H9 (cell line): Measurements from ENCODE around the gene SLC22A31. TPM values are rescaled to one million over a fixed set of nuclear protein-coding genes. Genes with fewer than 3 reads are reported as not detected.

Experiments
- DNase-seq: peaks from one replicate; pipeline ENCODE4 v3.0.0-alpha.2; 2017
- H2AFZ ChIP-seq: one replicate; pipeline ENCODE4 v1.6.1; 2013; ENCODE audit warnings: mild to moderate bottlenecking, low read length, control low read depth, moderate library complexity
- H2AK5ac ChIP-seq: 2 replicates; pipeline ENCODE4 v1.6.1; 2013; ENCODE audit warnings: low read length, control low read depth, mixed read lengths; ENCODE audit not compliant: insufficient read length
- H2BK120ac ChIP-seq: one replicate; pipeline ENCODE4 v1.6.1; 2013; ENCODE audit warnings: low read depth, mild to moderate bottlenecking, low read length, control low read depth, inconsistent platforms; ENCODE audit not compliant: poor library complexity, severe bottlenecking
- H2BK12ac ChIP-seq: 2 replicates; pipeline ENCODE4 v1.6.1; 2013; ENCODE audit warnings: low read length, control low read depth, mixed read lengths, low read depth; ENCODE audit not compliant: insufficient read length
- H2BK15ac ChIP-seq: 2 replicates; pipeline ENCODE4 v1.6.1; 2013; ENCODE audit warnings: low read depth, low read length, control low read depth
- H2BK20ac ChIP-seq: one replicate; pipeline ENCODE4 v1.6.1; 2013; ENCODE audit warnings: low read depth, mild to moderate bottlenecking, low read length, control low read depth, inconsistent platforms; ENCODE audit not compliant: poor library complexity, severe bottlenecking
- H2BK5ac ChIP-seq: 2 replicates; pipeline ENCODE4 v1.6.1; 2013; ENCODE audit warnings: low read length, control low read depth, mixed read lengths; ENCODE audit not compliant: insufficient read length
- H3K14ac ChIP-seq: 2 replicates; pipeline ENCODE4 v1.6.1; 2013; ENCODE audit warnings: low read length, control low read depth; ENCODE audit not compliant: insufficient read depth
- H3K18ac ChIP-seq: 2 replicates; pipeline ENCODE4 v1.6.1; 2013; ENCODE audit warnings: low read depth, mild to moderate bottlenecking, mixed read lengths, low read length, control low read depth; ENCODE audit not compliant: insufficient read length
- H3K23ac ChIP-seq: 2 replicates; pipeline ENCODE4 v1.6.1; 2013; ENCODE audit warnings: low read length, control low read depth, mixed read lengths, low read depth; ENCODE audit not compliant: insufficient read length
- H3K23me2 ChIP-seq: 2 replicates; pipeline ENCODE4 v1.6.1; 2013; ENCODE audit warnings: low read depth, mild to moderate bottlenecking, mixed read lengths, low read length, control low read depth; ENCODE audit not compliant: insufficient read length, poor library complexity, severe bottlenecking
- H3K27ac ChIP-seq: 2 replicates; pipeline ENCODE4 v1.5.1; 2013; ENCODE audit warnings: low read length, control low read depth, mixed read lengths, low read depth; ENCODE audit not compliant: insufficient read length
- H3K27me3 ChIP-seq: 2 replicates; pipeline ENCODE4 v1.6.1; 2013; ENCODE audit warnings: low read length, control low read depth, inconsistent platforms; ENCODE audit not compliant: insufficient read depth
- H3K4ac ChIP-seq: 2 replicates; pipeline ENCODE4 v1.6.1; 2013; ENCODE audit warnings: low read depth, mild to moderate bottlenecking, control low read depth, inconsistent platforms, low read length, moderate library complexity
- H3K4me1 ChIP-seq: 2 replicates; pipeline ENCODE4 v1.6.1; 2013; ENCODE audit warnings: low read length, control low read depth, inconsistent platforms; ENCODE audit not compliant: insufficient read depth
- H3K4me2 ChIP-seq: 2 replicates; pipeline ENCODE4 v1.6.1; 2013; ENCODE audit warnings: low read length, control low read depth, mixed read lengths; ENCODE audit not compliant: insufficient read length, insufficient read depth
- H3K56ac ChIP-seq: 2 replicates; pipeline ENCODE4 v1.6.1; 2013; ENCODE audit warnings: low read depth, mild to moderate bottlenecking, mixed read lengths, low read length, control low read depth; ENCODE audit not compliant: insufficient read length
- H3K79me1 ChIP-seq: 2 replicates; pipeline ENCODE4 v1.6.1; 2013; ENCODE audit warnings: low read depth, mild to moderate bottlenecking, moderate library complexity, low read length, control low read depth, inconsistent platforms; ENCODE audit not compliant: insufficient read depth, poor library complexity, severe bottlenecking
- H3K79me2 ChIP-seq: 2 replicates; pipeline ENCODE4 v1.6.1; 2013; ENCODE audit warnings: low read length, control low read depth, inconsistent platforms; ENCODE audit not compliant: insufficient read depth
- H3K9ac ChIP-seq: 2 replicates; pipeline ENCODE4 v1.6.1; 2013; ENCODE audit warnings: low read length, control low read depth, mixed read lengths; ENCODE audit not compliant: insufficient read length; ENCODE audit errors: extremely low read depth
- H3K9me3 ChIP-seq: one replicate; pipeline ENCODE4 v1.6.1; 2013; ENCODE audit warnings: low read depth, low read length, inconsistent platforms; ENCODE audit not compliant: control insufficient read depth
- H3T11ph ChIP-seq: one replicate; pipeline ENCODE4 v1.6.1; 2013; ENCODE audit warnings: mild to moderate bottlenecking, low read length, control low read depth, inconsistent platforms
- H4K20me1 ChIP-seq: one replicate; pipeline ENCODE4 v1.6.1; 2013; ENCODE audit not compliant: control insufficient read depth, insufficient read length, insufficient read depth
- H4K5ac ChIP-seq: 2 replicates; pipeline ENCODE4 v1.6.1; 2013; ENCODE audit warnings: low read depth, mild to moderate bottlenecking, mixed read lengths, low read length, control low read depth; ENCODE audit not compliant: insufficient read length
- H4K8ac ChIP-seq: replicated peaks from 2 replicates; pipeline ENCODE4 v1.6.1; 2013; ENCODE audit warnings: low read length, control low read depth, mixed read lengths, low read depth; ENCODE audit not compliant: insufficient read length
- H4K91ac ChIP-seq: 2 replicates; pipeline ENCODE4 v1.6.1; 2013; ENCODE audit warnings: low read depth, mild to moderate bottlenecking, moderate library complexity, mixed read lengths, low read length, control low read depth; ENCODE audit not compliant: insufficient read length
- H3K27ac Mint-ChIP-seq, 3 experiments: 2 replicates in 2 of 3; 3 replicates in 1 of 3; pipeline ENCODE4 v1.8.0; 2020 to 2021; ENCODE audit warnings: mixed read lengths in 3 of 3, mild to moderate bottlenecking in 1 of 3, moderate library complexity in 1 of 3
- H3K27me3 Mint-ChIP-seq: 2 replicates; pipeline ENCODE4 v1.8.0; 2021; ENCODE audit warnings: low read depth, mild to moderate bottlenecking, moderate library complexity, mixed read lengths
- H3K36me3 Mint-ChIP-seq, 3 experiments: 2 replicates in 2 of 3; 3 replicates in 1 of 3; pipeline ENCODE4 v1.8.0; 2020 to 2021; ENCODE audit warnings: low read depth in 3 of 3, mixed read lengths in 3 of 3; ENCODE audit not compliant: insufficient read depth in 1 of 3
- H3K4me1 Mint-ChIP-seq, 2 experiments: 2 replicates each; pipeline ENCODE4 v1.8.0; 2020; ENCODE audit warnings: mixed read lengths in 2 of 2
- H3K4me3 Mint-ChIP-seq, 2 experiments: 2 replicates in 1 of 2; 3 replicates in 1 of 2; pipeline ENCODE4 v1.8.0; 2020 to 2021; ENCODE audit warnings: mild to moderate bottlenecking in 2 of 2, mixed read lengths in 2 of 2, moderate library complexity in 1 of 2
- H3K9me3 Mint-ChIP-seq, 2 experiments: 2 replicates in 1 of 2; 3 replicates in 1 of 2; pipeline ENCODE4 v1.8.0; 2020; ENCODE audit warnings: mild to moderate bottlenecking in 2 of 2, mixed read lengths in 2 of 2, moderate library complexity in 1 of 2
- WGBS: extraction: QIAGEN DNeasy Blood & Tissue Kit; methylation state at CpG from one replicate; pipeline ENCODE4 v1.1.7; 2013; ENCODE audit warnings: missing lambda C conversion rate, low lambda C conversion rate, mixed read lengths; ENCODE audit not compliant: insufficient read length; ENCODE audit errors: extremely low coverage; 5-methylcytosine and 5-hydroxymethylcytosine counted together
- total RNA-seq: library from RNA; stranded (reverse); gene quantifications from 2 replicates; pipeline ENCODE4 v1.2.1, GENCODE V29; 2021
- TF ChIP-seq, protein P1 (sequence below): fragments of 200-600 bp; sonication (generic); conservative IDR thresholded peaks from 3 replicates; pipeline ENCODE4 v1.8.0; 2021; ENCODE audit warnings: antibody characterized with exemption, mild to moderate bottlenecking

The SLC22A31 gene
- total RNA-seq, 1 experiment from 2014 or later = 7.7 TPM

DNA sequence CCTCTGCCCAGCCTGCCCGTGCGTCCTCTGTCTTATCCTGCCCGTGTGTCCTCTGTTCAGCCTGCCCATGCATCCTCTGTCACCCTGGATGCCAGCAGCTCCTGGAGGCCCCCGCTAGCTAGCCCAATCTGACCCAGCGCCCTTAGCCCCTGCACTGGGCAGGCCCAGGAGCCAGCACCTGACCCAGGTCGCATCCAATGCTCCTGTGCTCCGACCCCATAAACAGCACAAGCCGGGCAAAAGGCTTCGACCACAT is 15.7 kb downstream of the SLC22A31 start:
- WGBS = no CpG with 5 or more reads among the region's 9 CpGs
- Mint-ChIP-seq H3K27ac (no peak overlapping the region), H3K4me3 (no peak overlapping the region), H3K27me3 (peaks cover 19% of the 10 kb centered on the region), H3K36me3 (no peaks in the 10 kb centered on the region), H3K4me1 (no peaks in the 10 kb centered on the region), H3K9me3 (no peaks in the 10 kb centered on the region; a peak in 1 of 5 replicates)
- no peaks in the 10 kb centered on the region for H3K4me1 ChIP-seq
- H3K23me2 ChIP-seq = no peaks in the 10 kb centered on the region
- no peak overlapping the region for H2AFZ ChIP-seq
- H3K18ac ChIP-seq = no peak overlapping the region
- no peaks in the 10 kb centered on the region for H3K27me3 ChIP-seq
- no peak overlapping the region for H3K56ac ChIP-seq
- no peaks in the 10 kb centered on the region for H3K9me3 ChIP-seq
- H3K23ac ChIP-seq = no peak overlapping the region
- no peak overlapping the region for H3T11ph ChIP-seq
- H3K4me2 ChIP-seq = no peak overlapping the region
- no peak overlapping the region for H4K8ac ChIP-seq
- no peak overlapping the region for H3K9ac ChIP-seq
- H2BK15ac ChIP-seq = no peak overlapping the region
- no peak overlapping the region for H4K91ac ChIP-seq
- H3K79me1 ChIP-seq = no peaks in the 10 kb centered on the region
- no peak overlapping the region; the same call in 1 of the 2 replicates for H3K14ac ChIP-seq
- no peak overlapping the region for H4K5ac ChIP-seq
- TF ChIP-seq, protein P1, sequence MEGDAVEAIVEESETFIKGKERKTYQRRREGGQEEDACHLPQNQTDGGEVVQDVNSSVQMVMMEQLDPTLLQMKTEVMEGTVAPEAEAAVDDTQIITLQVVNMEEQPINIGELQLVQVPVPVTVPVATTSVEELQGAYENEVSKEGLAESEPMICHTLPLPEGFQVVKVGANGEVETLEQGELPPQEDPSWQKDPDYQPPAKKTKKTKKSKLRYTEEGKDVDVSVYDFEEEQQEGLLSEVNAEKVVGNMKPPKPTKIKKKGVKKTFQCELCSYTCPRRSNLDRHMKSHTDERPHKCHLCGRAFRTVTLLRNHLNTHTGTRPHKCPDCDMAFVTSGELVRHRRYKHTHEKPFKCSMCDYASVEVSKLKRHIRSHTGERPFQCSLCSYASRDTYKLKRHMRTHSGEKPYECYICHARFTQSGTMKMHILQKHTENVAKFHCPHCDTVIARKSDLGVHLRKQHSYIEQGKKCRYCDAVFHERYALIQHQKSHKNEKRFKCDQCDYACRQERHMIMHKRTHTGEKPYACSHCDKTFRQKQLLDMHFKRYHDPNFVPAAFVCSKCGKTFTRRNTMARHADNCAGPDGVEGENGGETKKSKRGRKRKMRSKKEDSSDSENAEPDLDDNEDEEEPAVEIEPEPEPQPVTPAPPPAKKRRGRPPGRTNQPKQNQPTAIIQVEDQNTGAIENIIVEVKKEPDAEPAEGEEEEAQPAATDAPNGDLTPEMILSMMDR = no peak
- no peak overlapping the region for H3K4ac ChIP-seq
- no peaks in the 10 kb centered on the region for H3K79me2 ChIP-seq
- no peak overlapping the region for H2BK12ac ChIP-seq
- no peaks in the 10 kb centered on the region for H4K20me1 ChIP-seq
- no peak overlapping the region for H2BK5ac ChIP-seq
- H2AK5ac ChIP-seq = no peak overlapping the region
- no peak overlapping the region for H2BK20ac ChIP-seq
- DNase-seq = no peak
- no peak overlapping the region for H3K27ac ChIP-seq
- no peak overlapping the region for H2BK120ac ChIP-seq
